ENCODE measurements around the gene CRNKL1. TPM values are rescaled to one million over a fixed set of nuclear protein-coding genes. Genes with fewer than 3 reads are reported as not detected.
A peak's percentile ranks its signal among the peaks of the same experiment; 100 is the strongest.

Gene CRNKL1
- total RNA-seq, 8 experiments from 2014 or later: 21.7 to 31.5 (median 26.4) TPM

DNA sequence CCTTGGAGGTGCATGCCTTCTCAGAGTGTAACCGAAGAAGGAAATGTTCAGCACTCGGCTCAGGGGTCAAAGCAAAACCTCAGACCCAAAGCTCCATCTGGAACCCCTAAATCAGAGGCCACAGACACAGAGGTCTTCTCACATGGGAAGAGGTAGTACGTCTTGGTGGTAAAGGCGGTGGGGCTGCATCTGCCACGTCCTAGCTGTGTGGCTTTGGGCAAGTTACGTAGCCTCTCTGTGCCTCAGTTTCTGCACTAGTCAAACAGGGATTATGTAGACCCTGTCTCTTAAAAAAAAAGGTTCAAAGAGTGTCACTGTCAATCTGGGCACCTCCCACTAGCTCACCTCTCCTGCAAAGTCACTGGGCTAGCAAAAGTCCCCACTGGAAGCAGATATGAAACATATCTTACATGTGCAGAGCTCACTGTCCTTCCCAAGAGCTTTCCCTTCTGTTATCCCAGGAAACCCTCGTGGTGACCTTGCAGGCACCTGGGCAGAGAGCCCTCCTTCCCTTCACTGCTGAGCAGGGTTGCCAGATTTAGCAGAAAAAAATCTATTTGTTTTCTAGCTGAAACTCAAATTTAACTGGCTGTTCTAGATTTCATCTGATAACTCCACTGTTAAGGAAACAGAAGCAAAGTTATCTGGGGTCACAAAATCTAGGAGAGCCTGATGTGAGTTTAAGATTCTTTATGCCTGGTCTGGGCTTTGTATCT lies 53.1 kb downstream of the CRNKL1 start:
- H3K27ac ChIP-seq: no peak overlapping the region
- H3K4me3 ChIP-seq: no peak overlapping the region
- 45 to 100% (median 81%) methylated on average over 1 to 4 of the region's 7 CpGs; no CpG with 5 or more reads in 1 of the 10 experiments for WGBS, 10 experiments
- H3K4me1 ChIP-seq (replicated peaks in 1 of 2): no peaks in the 10 kb centered on the region
- in situ Hi-C loops (cut with MboI; ENCODE audit: low pct_unique_long_range_greater_than_20kb in 2 of 9, low sequenced_read_pairs in 9 of 9, unreplicated experiment in 9 of 9): loop anchor here in 5 of 9 experiments (25.0 kb wide), 2 partner anchors 212 to 312 kb away; no protein-coding TSS in a partner anchor
- no peak for ATAC-seq (replicated peaks in 6 of 8)

DNA sequence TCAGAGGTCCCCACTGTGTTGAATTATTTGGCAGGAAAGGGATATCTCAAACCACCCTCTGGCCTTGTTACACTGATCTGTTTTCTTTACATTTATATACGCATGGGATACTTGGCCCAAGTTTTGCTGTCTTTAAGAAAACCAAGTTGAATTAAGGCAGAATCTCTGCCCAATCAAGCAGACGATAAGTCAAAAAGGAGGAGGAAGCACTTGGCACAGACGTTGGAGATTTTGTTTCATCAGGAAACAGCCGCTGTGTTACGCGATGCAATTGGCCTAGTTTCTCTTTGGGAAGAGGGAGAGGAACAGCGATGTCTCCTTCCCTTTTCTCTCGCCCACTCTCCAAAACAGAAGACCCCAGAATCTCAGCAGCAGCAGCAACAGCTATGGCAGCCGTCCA lies 55.3 kb downstream of the CRNKL1 start:
- 50 to 100% (median 86%) methylated on average over 1 to 9 of the region's 9 CpGs for WGBS, 10 experiments
- Histone ChIP-seq H3K4me3 (no peak overlapping the region), H3K4me1 (replicated peaks in 1 of 2) (peaks cover 10 to 12% of the 10 kb centered on the region in 2 donors), H3K27ac (no peak overlapping the region)
- no peak for ATAC-seq (replicated peaks in 6 of 8)
- in situ Hi-C loops (cut with MboI; ENCODE audit: low pct_unique_long_range_greater_than_20kb in 2 of 9, low sequenced_read_pairs in 9 of 9, unreplicated experiment in 9 of 9): loop anchor here in 5 of 9 experiments (25.0 kb wide), 2 partner anchors 210 to 310 kb away; no protein-coding TSS in a partner anchor

DNA sequence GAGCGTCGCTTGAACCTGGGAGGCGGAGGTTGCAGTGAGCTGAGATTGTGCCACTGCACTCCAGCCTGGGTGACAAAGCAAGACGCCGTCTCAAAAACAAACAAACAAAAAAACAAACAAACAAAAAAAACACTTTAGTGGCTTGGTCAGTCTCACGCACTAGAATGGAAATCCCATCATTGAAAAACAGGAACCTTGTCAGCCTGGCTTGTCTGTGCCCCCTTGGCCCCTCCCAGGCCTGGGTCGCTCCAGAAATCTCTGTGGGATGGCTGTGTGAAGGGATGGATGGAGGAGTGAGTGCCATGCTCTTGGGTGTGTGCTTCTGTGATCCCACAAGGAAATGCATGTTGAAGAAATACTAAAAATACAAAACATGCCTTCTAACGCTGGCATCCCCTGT lies 56.0 kb downstream of the CRNKL1 start:
- H3K4me3 ChIP-seq: no peak overlapping the region
- H3K27ac ChIP-seq: no peak overlapping the region
- peaks cover 14 to 19% of the 10 kb centered on the region in 2 donors for H3K4me1 ChIP-seq (replicated peaks in 1 of 2)
- in situ Hi-C loops (cut with MboI; ENCODE audit: low pct_unique_long_range_greater_than_20kb in 2 of 9, low sequenced_read_pairs in 9 of 9, unreplicated experiment in 9 of 9): loop anchor here in 5 of 9 experiments (25.0 kb wide), 2 partner anchors 209 to 309 kb away; no protein-coding TSS in a partner anchor
- no peak for ATAC-seq (replicated peaks in 6 of 8)
- 80 to 100% (median 94%) methylated on average over 1 to 7 of the region's 8 CpGs; no CpG with 5 or more reads in 3 of the 10 experiments for WGBS, 10 experiments

DNA sequence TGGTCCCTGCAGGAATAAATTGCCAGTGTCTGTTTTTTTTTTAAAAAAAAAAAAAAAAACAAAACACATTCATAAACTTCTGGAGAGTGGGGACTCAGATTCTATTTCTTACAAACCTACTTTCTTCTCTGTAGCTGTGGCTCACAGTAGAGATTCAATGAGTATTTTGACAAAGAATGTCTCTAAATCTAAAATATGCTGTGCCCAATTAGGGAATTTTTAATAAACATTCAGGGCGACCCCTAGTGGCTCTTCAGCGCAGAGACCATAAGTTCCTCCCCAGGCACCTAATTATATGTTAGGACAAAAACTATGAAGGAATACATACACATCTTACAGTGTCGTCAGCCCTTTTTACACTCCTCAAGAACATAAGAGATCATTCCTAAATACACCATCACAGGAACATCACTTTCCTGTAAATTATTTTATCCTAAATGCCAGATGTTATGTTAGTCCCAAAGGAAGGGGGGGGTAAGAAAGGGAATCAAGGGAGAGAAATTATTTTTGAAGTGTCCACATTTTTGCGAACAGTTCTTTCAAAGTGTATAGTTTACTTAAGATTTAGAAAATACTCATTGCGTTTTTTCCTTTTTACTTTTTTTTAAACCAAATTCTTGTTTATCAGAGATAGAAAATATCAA lies 56.9 kb downstream of the CRNKL1 start:
- Histone ChIP-seq H3K27ac (no peak overlapping the region), H3K4me3 (no peak overlapping the region), H3K4me1 (replicated peaks in 1 of 2) (peaks cover 21 to 23% of the 10 kb centered on the region in 2 donors)
- in situ Hi-C loops (cut with MboI; ENCODE audit: low pct_unique_long_range_greater_than_20kb in 2 of 9, low sequenced_read_pairs in 9 of 9, unreplicated experiment in 9 of 9): loop anchor here in 5 of 9 experiments (25.0 kb wide), 2 partner anchors 208 to 308 kb away; no protein-coding TSS in a partner anchor
- 18 to 53% (median 42%) methylated on average over 2 to 5 of the region's 5 CpGs; no CpG with 5 or more reads in 1 of the 10 experiments for whole genome bisulfite sequencing, 10 experiments
- ATAC-seq (replicated peaks in 6 of 8): peak in 3 of 8 experiments; percentile 4 to 20 (median 10)

DNA sequence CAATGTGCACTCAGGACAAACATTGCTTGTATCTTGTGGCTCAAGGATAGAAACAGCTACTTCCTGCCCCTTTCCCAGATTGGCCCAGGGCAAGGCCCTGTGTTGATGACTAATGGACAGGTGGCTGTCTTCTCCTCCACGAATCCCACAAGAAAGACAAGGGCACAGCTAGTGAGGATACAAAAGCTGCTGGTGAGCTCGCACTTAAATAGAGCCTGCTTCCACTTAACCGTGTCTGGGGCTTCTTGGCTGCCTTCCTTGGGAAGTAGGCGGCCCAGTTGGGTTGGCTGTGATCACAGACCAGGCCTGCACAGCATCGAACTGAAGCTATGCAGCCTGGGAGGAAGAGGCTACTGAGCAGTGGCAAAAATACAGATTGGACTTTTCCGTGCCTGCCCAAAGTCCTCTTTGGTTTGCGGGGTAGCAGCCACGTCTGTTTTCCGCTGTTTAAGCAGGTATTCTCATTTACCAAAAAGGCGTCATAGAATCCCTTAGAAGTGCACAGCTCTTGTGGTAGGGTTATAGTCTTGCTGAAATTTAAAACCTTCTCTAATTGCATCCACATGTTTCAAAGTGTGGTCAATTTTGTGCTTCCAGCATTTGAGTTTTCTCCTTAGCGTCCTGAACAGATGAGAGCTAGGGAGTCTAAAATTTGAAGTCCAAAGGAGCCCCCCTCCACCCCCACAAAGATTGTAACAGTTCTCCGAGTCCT lies 58.2 kb downstream of the CRNKL1 start:
- in situ Hi-C loops (cut with MboI; ENCODE audit: low pct_unique_long_range_greater_than_20kb in 2 of 9, low sequenced_read_pairs in 9 of 9, unreplicated experiment in 9 of 9): loop anchor here in 5 of 9 experiments (25.0 kb wide), 2 partner anchors 207 to 307 kb away; no protein-coding TSS in a partner anchor
- H3K27ac ChIP-seq: no peak overlapping the region
- peaks cover 21 to 25% of the 10 kb centered on the region in 2 donors for H3K4me1 ChIP-seq (replicated peaks in 1 of 2)
- WGBS, 10 experiments: 18 to 95% (median 86%) methylated on average over 2 to 9 of the region's 12 CpGs; no CpG with 5 or more reads in 2 of the 10 experiments
- H3K4me3 ChIP-seq: no peak overlapping the region
- peak in 3 of 8 experiments; percentile 4 to 51 (median 17) for ATAC-seq (replicated peaks in 6 of 8)

DNA sequence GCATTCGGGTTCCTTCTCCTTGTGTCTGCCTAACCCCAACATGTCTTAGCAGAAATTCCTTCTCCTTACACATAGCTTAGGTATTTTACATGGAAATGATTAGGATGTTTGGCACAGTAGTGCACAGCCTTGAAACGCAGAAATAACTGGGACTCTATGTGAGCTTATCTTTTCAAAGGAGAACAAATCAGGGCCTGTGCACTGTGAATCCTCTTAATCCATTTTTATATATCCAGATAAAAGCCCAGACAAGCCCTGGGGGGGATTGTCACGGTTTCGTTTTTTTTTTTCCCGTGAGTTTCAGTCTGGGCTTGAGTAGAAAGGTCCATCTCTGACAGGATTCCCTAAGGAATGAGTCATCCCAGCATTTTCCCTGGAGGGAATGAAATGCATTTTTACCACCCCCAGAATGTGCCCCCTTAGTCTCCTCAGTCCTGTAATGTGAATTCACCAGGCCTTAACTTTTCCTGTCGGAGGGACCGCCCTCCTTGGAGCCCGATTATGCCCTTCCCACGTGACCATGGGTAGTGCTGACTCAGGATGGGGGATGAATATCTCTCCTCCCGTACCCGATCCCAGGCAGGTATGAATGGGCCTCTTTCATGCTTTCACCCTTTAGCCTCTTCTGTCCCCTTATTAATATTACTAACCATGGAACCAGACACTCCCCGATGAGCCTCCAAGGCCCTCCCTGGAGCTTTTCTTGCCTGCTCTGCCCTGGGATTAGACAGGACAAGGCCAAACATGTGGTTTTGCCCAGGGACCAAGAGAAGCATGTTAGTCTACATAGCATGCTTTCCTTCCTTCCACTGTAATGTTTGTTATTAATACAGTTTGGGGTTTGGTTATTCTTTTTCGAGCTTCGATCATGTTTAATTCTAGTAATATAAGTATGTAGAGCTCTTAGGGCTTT lies 59.0 kb downstream of the CRNKL1 start:
- Histone ChIP-seq H3K27ac (no peak overlapping the region), H3K4me1 (replicated peaks in 1 of 2) (peaks cover 21 to 31% of the 10 kb centered on the region in 2 donors), H3K4me3 (no peak overlapping the region)
- ATAC-seq (replicated peaks in 6 of 8): peak; percentile 73 to 93 (median 90)
- in situ Hi-C loops (cut with MboI; ENCODE audit: low pct_unique_long_range_greater_than_20kb in 2 of 9, low sequenced_read_pairs in 9 of 9, unreplicated experiment in 9 of 9): loop anchor here in 5 of 9 experiments (25.0 kb wide), 2 partner anchors 206 to 306 kb away; no protein-coding TSS in a partner anchor
- WGBS, 10 experiments: 0 to 80% (median 44%) methylated on average over 1 to 12 of the region's 14 CpGs

DNA sequence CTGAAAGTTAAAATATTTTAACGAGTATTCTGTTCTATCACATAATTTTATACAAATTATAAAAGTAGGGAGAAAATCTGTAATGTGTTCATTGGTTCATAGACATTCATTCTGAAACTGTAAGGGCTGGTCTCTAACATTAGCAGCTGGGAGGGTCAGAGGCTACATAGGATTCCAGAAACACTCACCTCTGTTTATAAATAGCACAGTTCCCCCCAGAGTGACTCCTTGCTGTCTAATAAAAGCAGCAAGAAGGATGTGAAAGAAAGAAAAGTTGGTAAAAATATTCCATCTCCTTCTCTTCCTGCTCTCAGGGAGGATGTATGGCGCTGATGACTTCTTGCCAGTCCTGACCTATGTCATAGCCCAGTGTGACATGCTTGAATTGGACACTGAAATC lies 60.4 kb downstream of the CRNKL1 start:
- ATAC-seq (replicated peaks in 6 of 8): no peak

DNA sequence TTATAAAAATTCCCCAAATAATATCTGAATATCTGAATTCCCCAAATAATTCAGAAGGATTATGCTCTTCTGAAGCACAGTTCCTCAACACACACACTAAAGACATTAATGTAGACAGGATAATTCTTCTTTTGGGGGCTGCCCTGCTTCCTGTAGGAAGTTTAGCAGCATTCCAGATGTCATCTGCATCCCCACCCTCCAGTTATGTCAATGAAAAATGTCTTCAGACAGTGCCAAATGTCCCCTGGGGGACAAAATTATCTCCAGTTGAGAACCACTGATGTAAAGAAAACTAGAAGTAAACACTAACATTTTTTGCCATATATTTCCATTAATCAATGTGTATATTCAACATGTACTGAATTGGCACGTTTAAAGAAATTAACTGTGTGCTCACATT lies 61.0 kb downstream of the CRNKL1 start:
- in situ Hi-C loops (cut with MboI; ENCODE audit: low pct_unique_long_range_greater_than_20kb in 2 of 9, low sequenced_read_pairs in 9 of 9, unreplicated experiment in 9 of 9): loop anchor here in 5 of 9 experiments (25.0 kb wide), 2 partner anchors 204 to 304 kb away; no protein-coding TSS in a partner anchor
- ATAC-seq (replicated peaks in 6 of 8): peak in 1 of 8 experiments; percentile 9
- Histone ChIP-seq H3K4me3 (no peak overlapping the region), H3K27ac (no peak overlapping the region), H3K4me1 (replicated peaks in 1 of 2) (peaks cover 21 to 34% of the 10 kb centered on the region in 2 donors)
- whole genome bisulfite sequencing, 10 experiments: 0 to 100% (median 67%) methylated on average over 1 of the region's 1 CpG; no CpG with 5 or more reads in 3 of the 10 experiments

More for the DNA sequence above, 60.4 kb downstream of the CRNKL1 start:
- in situ Hi-C loops (cut with MboI; ENCODE audit: low pct_unique_long_range_greater_than_20kb in 2 of 9, low sequenced_read_pairs in 9 of 9, unreplicated experiment in 9 of 9): loop anchor here in 5 of 9 experiments (25.0 kb wide), 2 partner anchors 205 to 305 kb away; no protein-coding TSS in a partner anchor
- WGBS, 10 experiments: 0 to 100% (median 72%) methylated on average over 1 to 2 of the region's 2 CpGs; no CpG with 5 or more reads in 2 of the 10 experiments
- Histone ChIP-seq H3K4me1 (replicated peaks in 1 of 2) (peaks cover 21 to 34% of the 10 kb centered on the region in 2 donors), H3K27ac (no peak overlapping the region), H3K4me3 (no peak overlapping the region)

DNA sequence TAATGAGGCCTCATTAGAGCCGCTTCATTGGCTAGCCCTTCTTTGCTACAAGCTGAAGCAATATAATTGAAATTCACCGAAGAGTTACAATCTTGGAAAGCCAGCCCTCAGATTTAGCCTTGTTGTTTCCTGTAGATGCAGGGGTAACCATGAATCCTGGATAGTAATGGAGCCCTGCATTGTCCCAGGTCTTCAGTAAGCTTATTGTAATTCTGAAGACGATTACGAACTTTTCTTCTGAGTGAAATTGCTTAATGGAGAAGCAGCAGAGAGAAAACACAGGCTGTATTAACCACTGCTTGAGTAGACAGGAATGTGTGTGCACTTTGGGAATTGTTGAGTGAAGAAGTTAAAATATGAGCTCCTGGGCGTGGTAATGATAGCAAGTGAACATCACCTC lies 61.4 kb downstream of the CRNKL1 start:
- H3K27ac ChIP-seq: no peak overlapping the region

DNA sequence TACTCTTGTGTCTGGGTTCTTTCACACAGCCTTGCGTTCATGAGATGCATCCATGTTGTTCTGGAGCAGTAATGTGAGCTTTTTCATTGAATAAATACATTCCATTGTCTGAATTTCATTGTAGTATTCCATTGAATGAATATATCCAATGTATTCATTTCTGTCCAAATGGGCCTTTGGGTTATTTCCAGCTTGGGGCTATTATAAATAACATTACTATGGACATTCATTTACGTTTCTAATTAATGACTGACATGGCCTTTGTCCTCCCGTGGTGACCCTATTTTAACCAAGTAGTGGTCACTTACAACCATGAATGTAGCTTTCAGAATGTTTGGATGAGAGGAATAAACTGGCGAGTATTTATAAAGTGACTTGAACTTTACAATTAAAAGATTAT lies 65.2 kb downstream of the CRNKL1 start:
- in situ Hi-C loops (cut with MboI; ENCODE audit: low pct_unique_long_range_greater_than_20kb in 2 of 9, low sequenced_read_pairs in 9 of 9, unreplicated experiment in 9 of 9): loop anchor here in 5 of 9 experiments (25.0 kb wide), 2 partner anchors 200 to 300 kb away; no protein-coding TSS in a partner anchor
- Histone ChIP-seq H3K4me1 (replicated peaks in 1 of 2) (peaks cover 11 to 23% of the 10 kb centered on the region in 2 donors), H3K27ac (no peak overlapping the region), H3K4me3 (no peak overlapping the region)
- 61 to 100% (median 95%) methylated on average over 1 to 4 of the region's 4 CpGs; no CpG with 5 or more reads in 1 of the 10 experiments for WGBS, 10 experiments
- ATAC-seq (replicated peaks in 6 of 8): no peak

More for the DNA sequence above, 61.4 kb downstream of the CRNKL1 start:
- no peak overlapping the region for H3K4me3 ChIP-seq
- peak in 5 of 8 experiments; percentile 5 to 35 (median 19) for ATAC-seq (replicated peaks in 6 of 8)
- 14 to 100% (median 50%) methylated on average over 1 to 5 of the region's 5 CpGs; no CpG with 5 or more reads in 1 of the 10 experiments for WGBS, 10 experiments
- peaks cover 21 to 34% of the 10 kb centered on the region in 2 donors for H3K4me1 ChIP-seq (replicated peaks in 1 of 2)
- in situ Hi-C loops (cut with MboI; ENCODE audit: low pct_unique_long_range_greater_than_20kb in 2 of 9, low sequenced_read_pairs in 9 of 9, unreplicated experiment in 9 of 9): loop anchor here in 5 of 9 experiments (25.0 kb wide), 2 partner anchors 204 to 304 kb away; no protein-coding TSS in a partner anchor

DNA sequence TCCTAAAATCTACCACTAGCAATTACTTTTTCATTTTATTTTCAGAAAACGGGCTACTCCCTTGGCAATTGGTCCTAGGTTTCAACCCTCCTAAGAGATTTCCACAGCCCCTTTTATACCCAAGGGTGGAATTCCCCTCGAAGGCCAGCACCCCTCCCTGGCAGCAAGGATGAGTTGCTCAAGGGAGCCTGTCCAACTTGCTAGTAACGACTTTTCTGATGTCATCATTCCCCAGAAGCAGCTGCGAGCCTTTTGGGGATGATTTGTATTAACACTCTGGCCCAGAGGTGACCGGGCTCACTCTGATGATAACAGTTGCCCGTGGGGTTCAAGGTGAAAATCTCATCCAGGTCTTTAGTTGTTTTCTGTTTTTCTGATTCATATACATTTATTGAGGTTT lies 65.8 kb downstream of the CRNKL1 start:
- Histone ChIP-seq H3K4me3 (no peak overlapping the region), H3K4me1 (replicated peaks in 1 of 2) (peaks cover 8 to 19% of the 10 kb centered on the region in 2 donors), H3K27ac (no peak overlapping the region)
- peak in 3 of 8 experiments; percentile 37 to 42 (median 41) for ATAC-seq (replicated peaks in 6 of 8)
- WGBS, 10 experiments: 0 to 95% (median 67%) methylated on average over 1 to 6 of the region's 6 CpGs; no CpG with 5 or more reads in 3 of the 10 experiments
- in situ Hi-C loops (cut with MboI; ENCODE audit: low pct_unique_long_range_greater_than_20kb in 2 of 9, low sequenced_read_pairs in 9 of 9, unreplicated experiment in 9 of 9): loop anchor here in 5 of 9 experiments (25.0 kb wide), 2 partner anchors 199 to 299 kb away; no protein-coding TSS in a partner anchor
